Activated CD4-positive, alpha-beta memory T cell treated with anti-CD3 and anti-CD28 coated beads for 36 hours (primary cell): ENCODE measurements around the gene NWD2. TPM values are rescaled to one million over a fixed set of nuclear protein-coding genes. Genes with fewer than 3 reads are reported as not detected.
"Not testable (repeated sequence)": the region's sequence is repeated elsewhere in the genome, so short reads cannot be mapped to it uniquely, and the experiment has no call there.

ENCODE experiments used
- CTCF ChIA-PET: fragments of 350-600 bp; sonication (Branson Sonifier 250); formaldehyde crosslinking; loops from one replicate; lab custom pipeline; 2021; ENCODE audit warnings: antibody characterized with exemption, inconsistent platforms; lab: Charles Lee
- POLR2A ChIA-PET: fragments of 350-600 bp; sonication (Branson Sonifier 250); formaldehyde crosslinking; loops from one replicate; lab custom pipeline; 2021; ENCODE audit warnings: antibody characterized with exemption; lab: Charles Lee
- DNase-seq: peaks from one replicate; pipeline ENCODE4 v3.0.0-alpha.2; 2020
- H3K27ac Mint-ChIP-seq: one replicate; pipeline ENCODE4 v1.8.0; 2021; ENCODE audit warnings: mixed read lengths
- H3K27me3 Mint-ChIP-seq: one replicate; pipeline ENCODE4 v1.8.0; 2021; ENCODE audit warnings: mixed read lengths
- H3K36me3 Mint-ChIP-seq: one replicate; pipeline ENCODE4 v1.8.0; 2021; ENCODE audit warnings: mixed read lengths
- H3K4me1 Mint-ChIP-seq: one replicate; pipeline ENCODE4 v1.8.0; 2021; ENCODE audit warnings: low read depth, mixed read lengths
- H3K4me3 Mint-ChIP-seq: one replicate; pipeline ENCODE4 v1.8.0; 2021; ENCODE audit warnings: mild to moderate bottlenecking, mixed read lengths
- H3K9me3 Mint-ChIP-seq: one replicate; pipeline ENCODE4 v1.8.0; 2021; ENCODE audit warnings: mixed read lengths
- intact Hi-C: fragments of 100-400 bp; cut with micrococcal nuclease; formaldehyde crosslinking; loops from one replicate; pipeline ENCODE4 v1.15.1; 2023
- microRNA-seq: library from miRNA; unstranded; fragments of <30 nt; microRNA quantifications from one replicate; pipeline ENCODE4 v1.2.0, GENCODE V29; 2022; ENCODE audit warnings: borderline number of aligned reads, borderline microRNAs expressed, borderline replicate concordance
- total RNA-seq, 2 experiments: library from RNA; stranded (reverse); gene quantifications; one replicate each; pipeline ENCODE4 v1.2.3, GENCODE V29; 2021

The NWD2 gene
- total RNA-seq, 2 experiments from 2014 or later, result not detected

GRCh38 chr4:37480509-37480908 is 236.0 kb downstream of the NWD2 start:
- DNase-seq, result no peak
- intact Hi-C loops, result no loop called here
- H3K27ac Mint-ChIP-seq, result no peak overlapping the region
- peaks cover 3% of the 10 kb centered on the region for H3K4me1 Mint-ChIP-seq
- no peaks in the 10 kb centered on the region for H3K36me3 Mint-ChIP-seq
- peaks cover 5% of the 10 kb centered on the region for H3K9me3 Mint-ChIP-seq
- ChIA-PET CTCF (no interaction called here), POLR2A (no interaction called here)
- peaks cover 20% of the 10 kb centered on the region for H3K27me3 Mint-ChIP-seq
- no peak overlapping the region for H3K4me3 Mint-ChIP-seq

- Mint-ChIP-seq H3K27me3 (peaks cover 15% of the 10 kb centered on the region), H3K4me1 (peaks cover 3% of the 10 kb centered on the region), H3K9me3 (peaks cover 5% of the 10 kb centered on the region), H3K4me3 (no peak overlapping the region), H3K27ac (no peak overlapping the region), H3K36me3 (no peaks in the 10 kb centered on the region)
- intact Hi-C loops, result no loop called here
- DNase-seq, result no peak
- POLR2A ChIA-PET, result no interaction called here
- CTCF ChIA-PET, result no interaction called here
Measured at GRCh38 chr4:37481547-37482122, 237.1 kb downstream of the NWD2 start.

- no peak for DNase-seq
- POLR2A ChIA-PET, result no interaction called here
- H3K4me1 Mint-ChIP-seq, result peaks cover 3% of the 10 kb centered on the region
- CTCF ChIA-PET, result no interaction called here
- H3K4me3 Mint-ChIP-seq, result no peak overlapping the region
- H3K27me3 Mint-ChIP-seq, result peaks cover 12% of the 10 kb centered on the region
- intact Hi-C loops, result no loop called here
- no peak overlapping the region for H3K27ac Mint-ChIP-seq
- H3K36me3 Mint-ChIP-seq, result no peaks in the 10 kb centered on the region
- peaks cover 5% of the 10 kb centered on the region for H3K9me3 Mint-ChIP-seq
Measured at GRCh38 chr4:37482236-37482913, 237.8 kb downstream of the NWD2 start.

GRCh38 chr4:37483610-37484009 is 239.1 kb downstream of the NWD2 start:
- POLR2A ChIA-PET, result no interaction called here
- H3K4me3 Mint-ChIP-seq, result no peak overlapping the region
- CTCF ChIA-PET, result no interaction called here
- H3K4me1 Mint-ChIP-seq, result peaks cover 3% of the 10 kb centered on the region
- peaks cover 5% of the 10 kb centered on the region for H3K9me3 Mint-ChIP-seq
- DNase-seq, result no peak
- intact Hi-C loops, result no loop called here
- no peaks in the 10 kb centered on the region for H3K36me3 Mint-ChIP-seq
- H3K27ac Mint-ChIP-seq, result no peak overlapping the region
- peaks cover 11% of the 10 kb centered on the region for H3K27me3 Mint-ChIP-seq

- DNase-seq, result no peak
- POLR2A ChIA-PET, result no interaction called here
- Mint-ChIP-seq H3K4me1 (peaks cover 3% of the 10 kb centered on the region), H3K36me3 (no peaks in the 10 kb centered on the region), H3K27me3 (peaks cover 2% of the 10 kb centered on the region), H3K27ac (no peak overlapping the region), H3K4me3 (no peak overlapping the region), H3K9me3 (peaks cover 5% of the 10 kb centered on the region)
- CTCF ChIA-PET, result interaction anchor here (1.2 to 1.3 kb wide), 2 partner anchors 33 to 117 kb away, joined by 3 to 4 read pairs; no protein-coding TSS in a partner anchor
- intact Hi-C loops, result no loop called here
Measured at GRCh38 chr4:37486166-37486565, 241.6 kb downstream of the NWD2 start.

GRCh38 chr4:37487668-37488067 is 243.1 kb downstream of the NWD2 start:
- H3K4me3 Mint-ChIP-seq, result no peak overlapping the region
- H3K9me3 Mint-ChIP-seq, result no peaks in the 10 kb centered on the region
- no peak overlapping the region for H3K27ac Mint-ChIP-seq
- no peaks in the 10 kb centered on the region for H3K4me1 Mint-ChIP-seq
- no peak for DNase-seq
- H3K36me3 Mint-ChIP-seq, result no peaks in the 10 kb centered on the region
- intact Hi-C loops, result no loop called here
- ChIA-PET CTCF (no interaction called here), POLR2A (no interaction called here)
- peaks cover 5% of the 10 kb centered on the region for H3K27me3 Mint-ChIP-seq

- peaks cover 2% of the 10 kb centered on the region for H3K9me3 Mint-ChIP-seq
- intact Hi-C loops, result no loop called here
- H3K4me1 Mint-ChIP-seq, result no peaks in the 10 kb centered on the region
- ChIA-PET POLR2A (no interaction called here), CTCF (no interaction called here)
- DNase-seq, result no peak
- no peak overlapping the region for H3K4me3 Mint-ChIP-seq
- no peaks in the 10 kb centered on the region for H3K36me3 Mint-ChIP-seq
- no peak overlapping the region for H3K27ac Mint-ChIP-seq
- peaks cover 6% of the 10 kb centered on the region for H3K27me3 Mint-ChIP-seq
Measured at GRCh38 chr4:37489697-37490096, 245.2 kb downstream of the NWD2 start.

- Mint-ChIP-seq H3K27ac (no peak overlapping the region), H3K4me1 (no peaks in the 10 kb centered on the region), H3K36me3 (no peaks in the 10 kb centered on the region), H3K4me3 (no peak overlapping the region), H3K27me3 (peaks cover 6% of the 10 kb centered on the region), H3K9me3 (peaks cover 9% of the 10 kb centered on the region)
- DNase-seq, result no peak
- intact Hi-C loops, result no loop called here
- ChIA-PET CTCF (interaction anchor here (1.1 kb wide), 1 partner anchor 77 kb away, joined by 3 read pairs; no protein-coding TSS in a partner anchor), POLR2A (no interaction called here)
Measured at GRCh38 chr4:37490391-37491347, 246.1 kb downstream of the NWD2 start.

GRCh38 chr4:37495353-37495752 is 250.8 kb downstream of the NWD2 start:
- intact Hi-C loops, H3K27me3 Mint-ChIP-seq, H3K36me3 Mint-ChIP-seq, DNase-seq, CTCF ChIA-PET, POLR2A ChIA-PET, H3K27ac Mint-ChIP-seq, H3K4me1 Mint-ChIP-seq, H3K4me3 Mint-ChIP-seq: not testable (repeated sequence)
- peaks cover 33% of the 10 kb centered on the region for H3K9me3 Mint-ChIP-seq

Small RNAs within 50 kb of the gene (microRNA-seq; reads per million reads assigned to microRNA genes)
- not detected for gene MIR4801
